Thoracic aorta (tissue), 2 donors: ENCODE data around the gene ZDHHC6. TPM values are rescaled to one million over a fixed set of nuclear protein-coding genes. Genes with fewer than 3 reads are reported as not detected.

Experiments used
- ATAC-seq: fragments of 150-250 bp; one replicate; pipeline ENCODE4 v1.8.0; 2017; ENCODE audit warnings: low read depth; ENCODE audit not compliant: insufficient number of reproducible peaks, low FRiP score
- DNase-seq: peaks from one replicate; pipeline ENCODE4 v3.0.0-alpha.2; 2020; ENCODE audit warnings: low spot score
- H3K27ac ChIP-seq, 2 donors: fragments of 200-600 bp; sonication (generic); 1 replicate in 1 of 2; 2 replicates in 1 of 2; pipeline ENCODE4 v1.5.1; 2016; ENCODE audit warnings: mild to moderate bottlenecking in 2 of 2, moderate library complexity in 2 of 2
- H3K27me3 ChIP-seq: fragments of 200-600 bp; sonication (generic); replicated peaks from 2 replicates; pipeline ENCODE4 v1.6.0; 2016; ENCODE audit warnings: mild to moderate bottlenecking; ENCODE audit not compliant: insufficient read depth
- H3K36me3 ChIP-seq: fragments of 200-600 bp; sonication (generic); one replicate; pipeline ENCODE4 v1.5.1; 2016
- H3K4me1 ChIP-seq, 2 donors: fragments of 200-600 bp; sonication (generic); 1 replicate in 1 of 2; 2 replicates in 1 of 2; pipeline versions ENCODE4 v1.5.1 to v1.6.0; 2016; ENCODE audit warnings: low read depth in 2 of 2, mild to moderate bottlenecking in 1 of 2; ENCODE audit not compliant: control insufficient read depth in 1 of 2
- H3K4me3 ChIP-seq: fragments of 200-600 bp; sonication (generic); 2 replicates; pipeline ENCODE4 v1.5.1; 2016; ENCODE audit warnings: mild to moderate bottlenecking
- H3K9me3 ChIP-seq: fragments of 200-600 bp; sonication (generic); 2 replicates; pipeline ENCODE4 v1.5.1; 2016
- total RNA-seq, 2 donors: library from RNA; depleted of rRNA; stranded (reverse); fragments of >200 nt; gene quantifications; one replicate each; pipeline versions ENCODE4 v1.1.0 to v1.2.3, GENCODE V29; 2016
- TF ChIP-seq, protein P1 (sequence below): fragments of 200-600 bp; sonication (generic); IDR thresholded peaks from one replicate; pipeline ENCODE4 v1.5.1; 2019; ENCODE audit warnings: antibody characterized with exemption

Gene ZDHHC6
- total RNA-seq, 2 donors from 2014 or later: 23.6 to 25.9 TPM

DNA sequence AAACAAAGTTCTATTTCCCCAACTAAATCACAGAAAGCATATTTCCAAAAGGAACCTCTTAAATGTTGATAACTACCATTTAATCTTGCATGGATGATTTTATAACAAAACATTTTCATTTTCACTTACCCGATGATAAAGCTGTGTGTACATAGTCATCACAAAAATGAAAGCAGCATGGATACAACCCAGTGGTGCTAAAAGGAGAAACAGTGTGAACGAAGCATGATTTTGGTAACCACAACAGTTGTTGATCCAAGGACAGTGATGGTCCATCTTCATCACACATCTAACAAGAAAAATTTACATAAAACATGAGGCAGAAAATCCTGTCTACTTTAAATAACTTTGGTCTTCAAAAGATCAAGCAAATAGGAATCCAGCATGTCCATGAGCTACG, 4.7 kb downstream of the ZDHHC6 start:
- no peak for DNase-seq
- TF ChIP-seq, protein P1, sequence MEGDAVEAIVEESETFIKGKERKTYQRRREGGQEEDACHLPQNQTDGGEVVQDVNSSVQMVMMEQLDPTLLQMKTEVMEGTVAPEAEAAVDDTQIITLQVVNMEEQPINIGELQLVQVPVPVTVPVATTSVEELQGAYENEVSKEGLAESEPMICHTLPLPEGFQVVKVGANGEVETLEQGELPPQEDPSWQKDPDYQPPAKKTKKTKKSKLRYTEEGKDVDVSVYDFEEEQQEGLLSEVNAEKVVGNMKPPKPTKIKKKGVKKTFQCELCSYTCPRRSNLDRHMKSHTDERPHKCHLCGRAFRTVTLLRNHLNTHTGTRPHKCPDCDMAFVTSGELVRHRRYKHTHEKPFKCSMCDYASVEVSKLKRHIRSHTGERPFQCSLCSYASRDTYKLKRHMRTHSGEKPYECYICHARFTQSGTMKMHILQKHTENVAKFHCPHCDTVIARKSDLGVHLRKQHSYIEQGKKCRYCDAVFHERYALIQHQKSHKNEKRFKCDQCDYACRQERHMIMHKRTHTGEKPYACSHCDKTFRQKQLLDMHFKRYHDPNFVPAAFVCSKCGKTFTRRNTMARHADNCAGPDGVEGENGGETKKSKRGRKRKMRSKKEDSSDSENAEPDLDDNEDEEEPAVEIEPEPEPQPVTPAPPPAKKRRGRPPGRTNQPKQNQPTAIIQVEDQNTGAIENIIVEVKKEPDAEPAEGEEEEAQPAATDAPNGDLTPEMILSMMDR: no peak

DNA sequence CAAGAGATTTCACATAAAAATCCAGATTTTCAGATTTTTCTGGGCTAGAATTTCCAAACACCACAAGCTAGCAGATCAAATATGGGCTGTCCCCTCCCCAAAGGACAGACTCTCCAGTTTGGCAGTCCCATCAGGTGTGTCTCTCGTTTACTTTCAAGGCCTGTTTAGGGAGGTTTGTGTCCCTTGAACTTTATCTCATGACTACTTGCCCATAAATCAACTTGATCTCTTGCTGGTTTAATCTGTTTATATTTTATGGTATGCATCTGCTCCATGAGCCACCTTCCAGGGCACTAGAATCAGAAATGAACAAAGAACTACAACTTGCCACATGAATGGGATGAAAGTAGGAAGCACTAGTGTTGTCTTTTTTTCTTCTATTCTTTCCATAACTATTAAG, 5.2 kb downstream of the ZDHHC6 start:
- no peak for ATAC-seq
- H3K36me3 ChIP-seq: peaks cover 11% of the 10 kb centered on the region
- peaks cover 8 to 17% of the 10 kb centered on the region in 2 donors for H3K4me1 ChIP-seq
- H3K27me3 ChIP-seq: no peaks in the 10 kb centered on the region
- H3K9me3 ChIP-seq: no peaks in the 10 kb centered on the region
- TF ChIP-seq, protein P1: no peak
- H3K4me3 ChIP-seq: no peak overlapping the region
- no peak for DNase-seq
- H3K27ac ChIP-seq: no peak overlapping the region

More for the DNA sequence above, 4.7 kb downstream of the ZDHHC6 start:
- no peak overlapping the region for H3K4me3 ChIP-seq
- no peak overlapping the region for H3K27ac ChIP-seq
- peaks cover 8 to 17% of the 10 kb centered on the region in 2 donors for H3K4me1 ChIP-seq
- H3K9me3 ChIP-seq: no peaks in the 10 kb centered on the region
- ATAC-seq: no peak
- no peaks in the 10 kb centered on the region for H3K27me3 ChIP-seq
- peaks cover 9% of the 10 kb centered on the region for H3K36me3 ChIP-seq

DNA sequence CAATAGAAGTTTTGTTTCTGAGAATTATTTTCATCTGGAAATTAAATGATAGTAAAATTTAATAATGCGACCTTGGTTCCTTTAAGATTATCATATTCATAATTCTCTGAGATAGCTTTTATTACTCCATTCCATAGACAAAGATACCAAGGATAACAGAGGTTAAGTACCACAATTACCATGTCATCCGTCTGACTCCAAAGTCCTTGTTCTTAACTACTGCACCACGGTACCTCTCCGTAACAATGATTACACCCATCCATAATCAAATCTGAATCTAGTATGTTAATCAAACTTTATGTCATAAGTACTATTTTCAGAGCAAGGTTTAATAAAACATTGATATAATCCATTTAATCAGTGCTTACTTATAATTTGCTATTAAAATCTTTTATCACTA, 8.4 kb downstream of the ZDHHC6 start:
- TF ChIP-seq, protein P1: no peak
- Histone ChIP-seq H3K27ac (no peak overlapping the region), H3K36me3 (peaks cover 30% of the 10 kb centered on the region), H3K27me3 (no peaks in the 10 kb centered on the region), H3K9me3 (no peaks in the 10 kb centered on the region), H3K4me3 (no peak overlapping the region), H3K4me1 (no peaks in the 10 kb centered on the region)
- DNase-seq (no peak), ATAC-seq (no peak)

DNA sequence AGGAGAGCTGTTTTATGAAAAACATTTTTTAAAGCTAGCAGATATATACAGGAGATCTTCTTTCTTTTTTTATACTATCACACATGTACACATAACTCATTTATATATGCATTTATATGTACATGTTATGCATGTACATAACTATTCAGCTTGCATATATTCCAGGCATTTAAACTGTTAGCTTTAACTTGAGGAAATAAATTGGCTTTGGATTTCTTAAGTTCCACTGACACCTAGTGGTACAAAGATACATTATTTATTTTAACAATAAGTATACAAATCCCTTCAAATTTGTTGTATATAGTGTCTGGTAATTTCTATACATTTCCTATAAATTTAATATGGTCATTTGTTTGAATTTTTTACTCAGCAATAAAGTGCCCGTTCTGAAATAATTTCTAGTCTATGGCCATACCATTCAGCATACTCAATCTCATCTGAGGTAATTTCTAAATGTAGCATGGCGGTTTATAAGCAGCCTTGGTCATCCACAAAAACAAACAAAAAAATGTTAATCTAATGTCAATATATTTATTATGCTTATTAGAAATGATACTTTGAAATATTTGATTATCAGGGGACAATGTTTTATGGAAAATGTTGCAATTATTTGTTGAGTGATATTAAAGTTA, 11.6 kb downstream of the ZDHHC6 start:
- no peak overlapping the region for H3K27ac ChIP-seq
- H3K4me3 ChIP-seq: no peak overlapping the region
- no peaks in the 10 kb centered on the region for H3K27me3 ChIP-seq
- DNase-seq: no peak
- peaks cover 49% of the 10 kb centered on the region for H3K36me3 ChIP-seq
- H3K9me3 ChIP-seq: no peaks in the 10 kb centered on the region
- no peaks in the 10 kb centered on the region for H3K4me1 ChIP-seq
- TF ChIP-seq, protein P1: peak; percentile 41
- no peak for ATAC-seq

DNA sequence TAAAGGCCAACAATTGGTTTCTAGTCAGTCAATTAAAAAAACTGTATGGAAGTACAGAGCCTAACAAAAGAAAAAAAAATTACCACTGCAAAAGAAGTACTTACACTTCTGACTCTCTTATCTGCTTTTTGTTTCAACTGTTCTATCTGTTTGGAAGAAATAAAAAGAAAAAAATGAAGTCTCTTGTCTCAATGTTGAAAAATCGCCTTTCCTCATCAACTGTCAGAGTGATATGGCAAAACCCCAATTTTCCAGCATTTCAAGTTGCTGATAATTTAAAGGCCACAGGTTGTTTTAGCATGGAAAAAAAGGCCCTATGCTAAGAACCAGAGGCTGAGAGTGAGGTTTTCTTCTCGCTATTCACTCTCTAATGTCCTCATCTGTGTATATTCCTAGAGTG, 13.6 kb downstream of the ZDHHC6 start:
- TF ChIP-seq, protein P1: no peak
- no peaks in the 10 kb centered on the region for H3K4me1 ChIP-seq
- no peaks in the 10 kb centered on the region for H3K9me3 ChIP-seq
- ATAC-seq (no peak), DNase-seq (no peak)
- H3K27me3 ChIP-seq: no peaks in the 10 kb centered on the region
- peaks cover 55% of the 10 kb centered on the region for H3K36me3 ChIP-seq
- no peak overlapping the region for H3K4me3 ChIP-seq
- no peak overlapping the region for H3K27ac ChIP-seq
